ENCODE measurements around the gene GTF2E1.

The GTF2E1 gene

GRCh38 chr3:120828796-120829195 lies 86.3 kb downstream of the GTF2E1 start:
- 88% methylated on average over 1 of the region's 1 CpG; no CpG with 5 or more reads in 1 of the 2 experiments for WGBS, 2 experiments
- Histone ChIP-seq H3K9me3 (ENCODE audit: control insufficient read depth, low read length) (no peaks in the 10 kb centered on the region), H3K27me3 (ENCODE audit: control insufficient read depth, insufficient read depth, low read length, poor library complexity, severe bottlenecking) (no peaks in the 10 kb centered on the region), H3K36me3 (ENCODE audit: control insufficient read depth, insufficient read depth, low read length) (no peaks in the 10 kb centered on the region), H3K4me3 (ENCODE audit: insufficient read depth, low read depth, low read length) (no peak overlapping the region), H3K27ac (ENCODE audit: insufficient read depth, low read depth, low read length, poor library complexity, severe bottlenecking) (no peak overlapping the region), H3K4me1 (ENCODE audit: control insufficient read depth, insufficient read depth, low read length) (no peaks in the 10 kb centered on the region)

DNA sequence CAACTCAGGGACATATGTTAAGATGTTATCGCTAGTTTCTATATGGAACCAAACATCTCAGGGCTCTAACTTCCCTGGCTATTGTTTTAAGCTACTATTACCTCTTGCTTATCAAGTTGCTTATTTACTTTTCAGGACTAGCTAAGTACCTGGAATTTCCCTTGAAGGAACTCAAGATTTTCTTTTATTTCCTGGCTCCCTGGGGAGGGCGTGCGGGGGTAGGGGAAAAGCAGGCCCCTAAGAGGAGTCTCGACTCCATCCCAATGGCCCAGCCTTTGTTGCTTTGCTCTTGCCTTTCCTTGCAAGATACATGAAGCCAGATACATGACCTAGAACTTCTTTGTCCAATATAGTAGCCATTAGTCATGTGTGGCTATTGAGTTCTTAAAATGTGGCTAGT lies 88.5 kb downstream of the GTF2E1 start:
- H3K9me3 ChIP-seq (ENCODE audit: control insufficient read depth, low read length), result no peaks in the 10 kb centered on the region
- 85 to 88% methylated on average over 4 of the region's 4 CpGs for WGBS, 2 experiments

More for the DNA sequence above, 88.5 kb downstream of the GTF2E1 start:
- no peak overlapping the region for H3K4me3 ChIP-seq (ENCODE audit: insufficient read depth, low read depth, low read length)
- no peaks in the 10 kb centered on the region for H3K4me1 ChIP-seq (ENCODE audit: control insufficient read depth, insufficient read depth, low read length)
- no peaks in the 10 kb centered on the region for H3K27me3 ChIP-seq (ENCODE audit: control insufficient read depth, insufficient read depth, low read length, poor library complexity, severe bottlenecking)
- no peaks in the 10 kb centered on the region for H3K36me3 ChIP-seq (ENCODE audit: control insufficient read depth, insufficient read depth, low read length)
- H3K27ac ChIP-seq (ENCODE audit: insufficient read depth, low read depth, low read length, poor library complexity, severe bottlenecking), result no peak overlapping the region
